Naive thymus-derived CD4-positive, alpha-beta T cell (primary cell): ENCODE measurements around the gene SELENOS. TPM values are rescaled to one million over a fixed set of nuclear protein-coding genes. Genes with fewer than 3 reads are reported as not detected.

Experiments
- ATAC-seq: fragments of 150-1000 bp; cut with Tn5 transposase; 2 replicates; pipeline ENCODE4 v1.10.0; 2021; ENCODE audit warnings: mild to moderate bottlenecking, moderate library complexity
- CTCF ChIA-PET: fragments of 350-600 bp; sonication (Branson Sonifier 250); formaldehyde crosslinking; loops from one replicate; lab custom pipeline; 2021; ENCODE audit warnings: antibody characterized with exemption; lab: Charles Lee
- POLR2A ChIA-PET: fragments of 350-600 bp; sonication (Branson Sonifier 250); formaldehyde crosslinking; loops from one replicate; lab custom pipeline; 2021; ENCODE audit warnings: antibody characterized with exemption, inconsistent platforms; lab: Charles Lee
- DNase-seq, 9 donors: peaks; one replicate each; pipeline versions ENCODE4 v3.0.0 to v3.0.0-alpha.2; 2020 to 2022; ENCODE audit warnings: mixed read lengths in 1 of 9
- H3K27ac ChIP-seq: one replicate; pipeline ENCODE4 v1.7.0; 2013; ENCODE audit warnings: mild to moderate bottlenecking, low read depth, low read length, moderate library complexity
- H3K27me3 ChIP-seq, 2 donors: one replicate each; pipeline ENCODE4 v1.7.0; 2013; ENCODE audit warnings: low read length in 2 of 2, mild to moderate bottlenecking in 2 of 2, moderate library complexity in 2 of 2; ENCODE audit not compliant: control insufficient read depth in 2 of 2, insufficient read depth in 2 of 2
- H3K36me3 ChIP-seq, 3 experiments: 1 replicate in 2 of 3; 2 replicates in 1 of 3; pipeline ENCODE4 v1.7.0; 2013; ENCODE audit warnings: low read length in 3 of 3, mild to moderate bottlenecking in 3 of 3, moderate library complexity in 1 of 3; ENCODE audit not compliant: insufficient read depth in 3 of 3, control insufficient read depth in 2 of 3
- H3K4me1 ChIP-seq, 2 donors: one replicate each; pipeline ENCODE4 v1.7.0; 2013; ENCODE audit warnings: low read length in 2 of 2, mild to moderate bottlenecking in 2 of 2, moderate library complexity in 1 of 2; ENCODE audit not compliant: control insufficient read depth in 2 of 2, insufficient read depth in 2 of 2
- H3K4me3 ChIP-seq: 2 replicates; pipeline ENCODE4 v1.7.0; 2013; ENCODE audit warnings: mild to moderate bottlenecking, low read length
- H3K9me3 ChIP-seq, 3 experiments: 1 replicate in 2 of 3; 2 replicates in 1 of 3; pipeline ENCODE4 v1.7.0; 2013; ENCODE audit warnings: low read length in 3 of 3; ENCODE audit not compliant: control insufficient read depth in 2 of 3
- H3K27ac Mint-ChIP-seq, 9 donors: one replicate each; pipeline ENCODE4 v1.8.0; 2020 to 2022; ENCODE audit warnings: mixed read lengths in 9 of 9, mild to moderate bottlenecking in 8 of 9, moderate library complexity in 5 of 9, inconsistent platforms in 2 of 9
- H3K27me3 Mint-ChIP-seq, 5 donors: one replicate each; pipeline ENCODE4 v1.8.0; 2021 to 2022; ENCODE audit warnings: mixed read lengths in 5 of 5, mild to moderate bottlenecking in 1 of 5
- H3K36me3 Mint-ChIP-seq, 5 donors: one replicate each; pipeline ENCODE4 v1.8.0; 2020 to 2022; ENCODE audit warnings: mixed read lengths in 5 of 5, mild to moderate bottlenecking in 3 of 5, inconsistent platforms in 1 of 5
- H3K4me1 Mint-ChIP-seq, 7 donors: one replicate each; pipeline ENCODE4 v1.8.0; 2020 to 2022; ENCODE audit warnings: mixed read lengths in 7 of 7, mild to moderate bottlenecking in 3 of 7, inconsistent platforms in 1 of 7
- H3K4me3 Mint-ChIP-seq, 10 donors: one replicate each; pipeline ENCODE4 v1.8.0; 2020 to 2022; ENCODE audit warnings: mild to moderate bottlenecking in 10 of 10, mixed read lengths in 10 of 10, moderate library complexity in 6 of 10, inconsistent platforms in 2 of 10
- H3K9me3 Mint-ChIP-seq, 11 donors: one replicate each; pipeline ENCODE4 v1.8.0; 2020 to 2022; ENCODE audit warnings: mixed read lengths in 11 of 11, mild to moderate bottlenecking in 4 of 11, inconsistent platforms in 1 of 11, moderate library complexity in 1 of 11
- intact Hi-C, 2 donors: fragments of 100-400 bp; cut with micrococcal nuclease; formaldehyde crosslinking; loops; one replicate each; pipeline ENCODE4 v1.15.1; 2023
- polyA plus RNA-seq, 2 donors: library from polyadenylated mRNA; unstranded; fragments of 300-500 nt; fragmentation: Illumina TruSeq; gene quantifications; one replicate each; pipeline ENCODE4 v1.2.3, GENCODE V29; 2021
- total RNA-seq, 6 experiments: library from RNA in 5 of 6; stranded (reverse) in 5 of 6; gene quantifications; 1 replicate in 5 of 6; 2 replicates in 1 of 6; pipeline ENCODE4 v1.2.3 and lab custom pipeline; 2021 to 2026

SELENOS gene
- total and polyA plus RNA-seq, 7 experiments from 2014 or later: 24.8 to 48.2 (median 39.4) TPM

DNA sequence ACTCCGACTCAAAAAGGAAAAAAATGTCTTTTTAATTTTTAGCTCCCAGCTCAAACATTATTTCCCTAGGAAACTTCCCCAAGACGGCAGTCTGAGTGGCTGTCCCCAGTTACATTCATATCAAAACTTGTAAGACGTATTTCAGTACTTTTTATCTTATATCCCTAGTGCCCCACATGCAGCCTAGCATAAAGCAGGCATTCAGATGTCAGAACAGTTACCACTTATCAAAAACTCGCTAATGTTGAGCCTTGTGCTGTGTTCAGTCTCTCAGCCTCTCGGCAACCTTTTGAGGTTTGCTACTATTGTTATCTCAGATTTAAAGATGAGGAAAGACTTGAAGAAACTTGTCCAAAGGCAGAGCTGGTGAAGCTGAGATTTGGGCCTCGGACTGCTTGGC is 6.6 kb upstream of the SELENOS start:
- H3K27ac ChIP-seq: no peak overlapping the region

DNA sequence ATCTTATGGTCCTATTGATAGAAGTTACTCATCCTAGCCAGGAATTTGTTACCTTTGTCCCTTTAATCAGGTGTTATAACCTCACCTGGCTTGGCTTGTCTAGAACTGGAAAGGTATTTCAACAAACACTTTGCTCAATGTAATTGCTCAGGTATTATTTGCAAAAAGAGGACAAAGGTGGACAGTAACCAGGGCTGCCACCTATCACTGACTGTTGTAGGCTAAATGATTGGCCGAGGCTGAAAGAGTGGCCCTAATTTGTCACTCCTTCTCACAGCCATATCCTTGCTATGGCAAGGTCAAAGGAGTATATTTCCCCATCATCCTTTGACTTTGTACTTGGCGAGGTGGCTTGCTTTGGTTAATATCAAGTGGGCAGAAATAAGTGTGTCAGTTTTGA is 2.7 kb upstream of the SELENOS start:
- Mint-ChIP-seq H3K27ac (peak overlapping the region in 1 of 9 donors; percentile 15), H3K4me3 (no peak overlapping the region), H3K9me3 (peaks cover 0 to 3% (median 0%) of the 10 kb centered on the region in 11 donors), H3K27me3 (no peaks in the 10 kb centered on the region), H3K4me1 (peaks cover 7 to 27% (median 20%) of the 10 kb centered on the region in 7 donors), H3K36me3 (peaks cover 4 to 34% (median 15%) of the 10 kb centered on the region in 5 donors)
- intact Hi-C loops: no loop called here
- H3K9me3 ChIP-seq: no peaks in the 10 kb centered on the region
- POLR2A ChIA-PET: no interaction called here
- peaks cover 24 to 53% (median 33%) of the 10 kb centered on the region in 3 experiments for H3K36me3 ChIP-seq
- DNase-seq (no peak), ATAC-seq (no peak)
- CTCF ChIA-PET: no interaction called here
- H3K4me1 ChIP-seq: peaks cover 11 to 20% of the 10 kb centered on the region in 2 donors
- no peaks in the 10 kb centered on the region for H3K27me3 ChIP-seq
- no peak overlapping the region for H3K4me3 ChIP-seq
- no peak overlapping the region for H3K27ac ChIP-seq

More for the DNA sequence above, 6.6 kb upstream of the SELENOS start:
- DNase-seq: no peak
- H3K9me3 Mint-ChIP-seq: no peaks in the 10 kb centered on the region
- Histone ChIP-seq H3K36me3 (peaks cover 29 to 79% (median 60%) of the 10 kb centered on the region in 3 experiments), H3K4me3 (no peak overlapping the region), H3K27me3 (no peaks in the 10 kb centered on the region), H3K4me1 (no peaks in the 10 kb centered on the region), H3K9me3 (no peaks in the 10 kb centered on the region)
- CTCF ChIA-PET: interaction anchor here (0.6 kb wide), 1 partner anchor 388 kb away, joined by 3 read pairs; no protein-coding TSS in a partner anchor
- H3K4me1 Mint-ChIP-seq: peaks cover 5 to 18% (median 15%) of the 10 kb centered on the region in 7 donors
- POLR2A ChIA-PET: interaction anchor here (3.3 kb wide), 1 partner anchor 11 kb away, joined by 18 read pairs; the partner anchor contains the start of gene SNRPA1
- no peaks in the 10 kb centered on the region for H3K27me3 Mint-ChIP-seq
- intact Hi-C loops: no loop called here
- no peak for ATAC-seq
- peaks cover 4 to 58% (median 32%) of the 10 kb centered on the region in 5 donors for H3K36me3 Mint-ChIP-seq
- no peak overlapping the region for H3K4me3 Mint-ChIP-seq
- no peak overlapping the region for H3K27ac Mint-ChIP-seq

DNA sequence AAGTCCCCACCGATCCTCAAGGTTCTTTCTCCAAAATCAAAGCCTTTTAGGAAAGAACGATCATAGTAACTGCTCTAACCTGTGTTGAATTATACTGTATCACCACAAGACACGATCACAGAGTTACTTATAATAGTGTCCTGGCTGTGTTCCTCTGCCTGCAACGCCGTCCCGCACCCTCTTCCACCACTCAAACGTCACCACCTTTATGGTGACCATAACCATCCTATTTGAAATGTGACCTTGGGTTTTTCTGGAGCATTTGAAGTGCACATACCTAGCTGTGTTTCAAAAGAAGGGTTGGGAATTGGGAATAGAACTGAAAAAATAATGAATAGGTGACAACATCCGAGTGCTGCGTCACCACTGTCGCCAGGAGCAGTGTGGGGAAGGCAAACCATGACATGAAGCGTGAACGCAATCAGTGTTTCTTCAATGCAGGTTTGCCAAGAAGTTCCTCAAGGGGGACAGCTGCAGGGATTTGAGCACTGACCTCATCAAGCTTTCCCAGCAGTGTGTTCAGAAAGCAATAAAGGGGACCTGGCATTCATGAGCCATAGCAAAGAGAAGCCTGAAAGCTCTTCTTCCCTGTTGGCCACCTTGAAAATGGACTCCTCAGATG is 769 bp upstream of the SELENOS start:
- peaks cover 0 to 3% (median 0%) of the 10 kb centered on the region in 11 donors for H3K9me3 Mint-ChIP-seq
- peak overlapping the region; percentile 70 to 95 (median 89) for H3K27ac Mint-ChIP-seq
- H3K36me3 Mint-ChIP-seq: peaks cover 16 to 43% (median 25%) of the 10 kb centered on the region in 5 donors
- ChIA-PET POLR2A (interaction anchor here (0.8 to 1.9 kb wide), 2 partner anchors 17 to 26 kb away, joined by 4 to 7 read pairs; partner anchors contain the start of genes CHSY1 and SNRPA1), CTCF (interaction anchor here (1.3 kb wide), 1 partner anchor 10 kb away, joined by 7 read pairs; no protein-coding TSS in a partner anchor)
- H3K4me1 Mint-ChIP-seq: peaks cover 13 to 36% (median 24%) of the 10 kb centered on the region in 7 donors
- H3K4me3 ChIP-seq: peak overlapping the region; percentile 92
- H3K27me3 Mint-ChIP-seq: no peaks in the 10 kb centered on the region
- no peaks in the 10 kb centered on the region for H3K27me3 ChIP-seq
- no peak for DNase-seq
- no peaks in the 10 kb centered on the region for H3K9me3 ChIP-seq
- intact Hi-C loops: loop anchor here (1.0 to 10.0 kb wide), 9 partner anchors 16 to 676 kb away; partner anchors contain the start of genes CHSY1 (in 2 of the 2), ASB7 (in 1 of the 2), LINS1 (in 1 of the 2) and SNRPA1 (in 1 of the 2)
- H3K36me3 ChIP-seq: peaks cover 29 to 53% (median 38%) of the 10 kb centered on the region in 3 experiments
- peak overlapping the region; percentile 86 to 99 (median 92) for H3K4me3 Mint-ChIP-seq
- H3K27ac ChIP-seq: peak overlapping the region; percentile 88
- H3K4me1 ChIP-seq: peaks cover 11 to 21% of the 10 kb centered on the region in 2 donors
- ATAC-seq: no peak

DNA sequence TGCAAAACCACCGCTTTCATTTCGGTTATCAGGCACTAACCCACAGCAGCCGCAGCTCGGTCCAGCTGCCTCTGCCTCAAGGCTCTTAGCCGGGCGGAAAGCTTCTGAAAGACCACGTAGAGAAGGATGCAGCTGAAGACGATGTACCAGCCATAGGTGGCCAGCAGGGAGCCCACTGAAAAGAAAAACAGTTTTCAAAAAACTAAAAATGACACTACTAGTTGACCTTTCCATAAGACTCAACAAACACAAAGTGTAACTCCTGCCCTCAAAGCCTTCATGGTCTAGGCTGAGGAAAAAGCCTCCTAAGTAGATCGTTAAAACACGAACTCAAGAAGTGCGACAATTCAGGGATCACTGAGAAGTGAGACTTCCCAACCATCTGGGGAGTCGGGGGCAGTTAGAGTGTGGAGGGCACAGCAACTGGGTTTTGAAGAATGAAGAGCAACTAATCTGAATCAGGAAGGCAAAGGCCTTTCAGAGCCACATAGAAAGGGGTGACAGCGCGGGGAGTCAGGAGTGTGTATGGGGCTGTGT is 716 bp downstream of the SELENOS start:
- DNase-seq: peak in 2 of 9 donors; percentile 16 to 28
- ChIA-PET CTCF (interaction anchor here (0.6 kb wide), 1 partner anchor 11 kb away, joined by 5 read pairs; no protein-coding TSS in a partner anchor), POLR2A (interaction anchor here (0.7 to 1.7 kb wide), 3 partner anchors 15 to 34 kb away, joined by 3 to 8 read pairs (median 6); partner anchors contain the start of gene SNRPA1)
- Mint-ChIP-seq H3K9me3 (peaks cover 0 to 3% (median 0%) of the 10 kb centered on the region in 11 donors), H3K27ac (peak overlapping the region; percentile 80 to 96 (median 89)), H3K27me3 (no peaks in the 10 kb centered on the region), H3K36me3 (peaks cover 13 to 39% (median 26%) of the 10 kb centered on the region in 5 donors), H3K4me1 (peaks cover 13 to 37% (median 24%) of the 10 kb centered on the region in 7 donors), H3K4me3 (peak overlapping the region; percentile 86 to 99 (median 95))
- Histone ChIP-seq H3K36me3 (peaks cover 29 to 52% (median 31%) of the 10 kb centered on the region in 3 experiments), H3K4me1 (peaks cover 11 to 21% of the 10 kb centered on the region in 2 donors), H3K9me3 (no peaks in the 10 kb centered on the region), H3K4me3 (peak overlapping the region; percentile 92), H3K27me3 (no peaks in the 10 kb centered on the region), H3K27ac (peak overlapping the region; percentile 88)
- peak; percentile 25 for ATAC-seq
- intact Hi-C loops: loop anchor here (1.0 to 10.0 kb wide), 9 partner anchors 18 to 674 kb away; partner anchors contain the start of genes CHSY1 (in 2 of the 2), ASB7 (in 1 of the 2), LINS1 (in 1 of the 2) and SNRPA1 (in 1 of the 2)

DNA sequence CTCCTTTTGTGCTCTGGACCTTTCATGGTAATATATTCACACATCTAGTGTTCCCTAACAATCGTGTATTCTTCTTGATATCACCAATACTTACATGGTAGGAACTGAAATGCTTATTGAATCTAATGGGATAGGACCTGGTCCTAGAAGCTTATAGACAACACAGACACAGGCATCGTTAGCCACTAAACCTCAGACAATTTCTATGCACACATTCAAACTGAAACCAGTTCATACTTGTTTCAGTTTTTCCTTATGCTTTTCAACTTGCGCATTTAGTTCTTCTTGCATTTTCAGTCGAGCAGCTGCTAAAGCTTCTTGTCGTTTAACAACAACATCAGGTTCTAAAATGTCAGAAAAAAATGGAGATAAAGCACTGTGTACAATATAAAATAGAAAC is 2.3 kb downstream of the SELENOS start:
- peaks cover 13 to 37% (median 24%) of the 10 kb centered on the region in 7 donors for H3K4me1 Mint-ChIP-seq

DNA sequence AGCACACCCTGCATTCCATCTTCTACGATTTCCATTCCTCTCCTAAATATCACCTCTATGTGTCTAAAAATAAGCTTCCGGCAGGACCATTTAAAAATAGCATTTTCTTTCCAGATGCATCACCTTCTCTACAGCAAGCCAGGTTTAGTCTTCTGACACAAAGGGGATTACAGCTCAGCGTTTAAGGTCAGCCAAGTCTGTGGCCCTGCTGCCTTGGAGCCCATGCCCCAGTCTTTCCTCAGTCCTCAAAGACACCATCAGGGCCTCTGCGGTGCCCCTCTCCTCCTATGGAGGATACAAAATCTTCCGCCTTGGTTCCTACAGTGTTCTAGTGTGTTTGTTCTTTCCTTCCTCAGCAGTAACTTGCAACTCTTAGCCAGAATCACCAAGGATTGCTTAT is 3.8 kb downstream of the SELENOS start:
- Histone ChIP-seq H3K27ac (no peak overlapping the region), H3K4me1 (peaks cover 11 to 21% of the 10 kb centered on the region in 2 donors), H3K27me3 (no peaks in the 10 kb centered on the region), H3K36me3 (peaks cover 21 to 62% (median 41%) of the 10 kb centered on the region in 3 experiments), H3K9me3 (no peaks in the 10 kb centered on the region), H3K4me3 (no peak overlapping the region)
- Mint-ChIP-seq H3K4me1 (peaks cover 18 to 37% (median 24%) of the 10 kb centered on the region in 7 donors), H3K27me3 (no peaks in the 10 kb centered on the region), H3K27ac (peak overlapping the region in 2 of 9 donors; percentile 56 to 82), H3K36me3 (peaks cover 13 to 46% (median 23%) of the 10 kb centered on the region in 5 donors), H3K4me3 (no peak overlapping the region), H3K9me3 (peaks cover 0 to 3% (median 0%) of the 10 kb centered on the region in 11 donors)
- CTCF ChIA-PET: no interaction called here
- DNase-seq: no peak
- POLR2A ChIA-PET: no interaction called here
- intact Hi-C loops: loop anchor here in 1 of 2 donors (10.0 kb wide), 1 partner anchor 349 kb away; no protein-coding TSS in a partner anchor
- ATAC-seq: no peak

More for the DNA sequence above, 2.3 kb downstream of the SELENOS start:
- H3K27ac Mint-ChIP-seq: peak overlapping the region in 5 of 9 donors; percentile 2 to 70 (median 40)
- H3K9me3 Mint-ChIP-seq: peaks cover 0 to 3% (median 0%) of the 10 kb centered on the region in 11 donors
- peaks cover 13 to 35% (median 24%) of the 10 kb centered on the region in 5 donors for H3K36me3 Mint-ChIP-seq
- Histone ChIP-seq H3K9me3 (no peaks in the 10 kb centered on the region), H3K4me1 (peaks cover 11 to 21% of the 10 kb centered on the region in 2 donors), H3K27me3 (no peaks in the 10 kb centered on the region), H3K4me3 (no peak overlapping the region), H3K27ac (no peak overlapping the region), H3K36me3 (peaks cover 23 to 57% (median 41%) of the 10 kb centered on the region in 3 experiments)
- intact Hi-C loops: loop anchor here in 1 of 2 donors (5.0 to 10.0 kb wide), 3 partner anchors 258 to 447 kb away; partner anchors contain the start of gene TARS3
- ChIA-PET CTCF (interaction anchor here (1.0 kb wide), 1 partner anchor 15 kb away, joined by 3 read pairs; no protein-coding TSS in a partner anchor), POLR2A (interaction anchor here (0.9 to 1.7 kb wide), 3 partner anchors 20 to 32 kb away, joined by 3 to 4 read pairs (median 4); partner anchors contain the start of genes CHSY1 and SNRPA1)
- ATAC-seq (no peak), DNase-seq (no peak)
- H3K4me3 Mint-ChIP-seq: peak overlapping the region in 1 of 10 donors; percentile 45
- H3K27me3 Mint-ChIP-seq: no peaks in the 10 kb centered on the region
